Neutrophil (primary cell): ENCODE results near the gene PARD3.

ENCODE experiments used
- H3K27ac ChIP-seq: fragments of 200-600 bp; sonication (generic); 2 replicates; pipeline ENCODE4 v1.5.1; 2016; ENCODE audit warnings: mild to moderate bottlenecking, moderate library complexity
- H3K27me3 ChIP-seq: fragments of 200-600 bp; sonication (generic); 2 replicates; pipeline ENCODE4 v1.6.0; 2016; ENCODE audit warnings: mild to moderate bottlenecking
- H3K36me3 ChIP-seq: fragments of 200-600 bp; sonication (generic); 2 replicates; pipeline ENCODE4 v1.5.1; 2017
- H3K4me1 ChIP-seq, 2 experiments: fragments of 200-600 bp in 1 of 2; sonication (generic) in 1 of 2; 1 replicate in 1 of 2; 2 replicates in 1 of 2; pipeline versions ENCODE4 v1.5.1 to v1.6.1; 2013 to 2016; ENCODE audit warnings: low read depth in 1 of 2, low read length in 1 of 2, mild to moderate bottlenecking in 1 of 2, moderate library complexity in 1 of 2; ENCODE audit not compliant: control insufficient read depth in 1 of 2, insufficient read depth in 1 of 2
- H3K4me3 ChIP-seq, 2 experiments: fragments of 200-600 bp in 1 of 2; sonication (generic) in 1 of 2; 1 replicate in 1 of 2; 2 replicates in 1 of 2; pipeline ENCODE4 v1.5.1; 2013 to 2016; ENCODE audit warnings: low read depth in 1 of 2, low read length in 1 of 2, mild to moderate bottlenecking in 1 of 2, moderate library complexity in 1 of 2
- H3K9me3 ChIP-seq: fragments of 200-600 bp; sonication (generic); 2 replicates; pipeline ENCODE4 v1.5.1; 2016
- TF ChIP-seq, protein P1 (sequence below): fragments of 200-600 bp; sonication (generic); IDR thresholded peaks from 2 replicates; pipeline ENCODE4 v1.5.1; 2016; ENCODE audit warnings: antibody characterized with exemption

The PARD3 gene

DNA sequence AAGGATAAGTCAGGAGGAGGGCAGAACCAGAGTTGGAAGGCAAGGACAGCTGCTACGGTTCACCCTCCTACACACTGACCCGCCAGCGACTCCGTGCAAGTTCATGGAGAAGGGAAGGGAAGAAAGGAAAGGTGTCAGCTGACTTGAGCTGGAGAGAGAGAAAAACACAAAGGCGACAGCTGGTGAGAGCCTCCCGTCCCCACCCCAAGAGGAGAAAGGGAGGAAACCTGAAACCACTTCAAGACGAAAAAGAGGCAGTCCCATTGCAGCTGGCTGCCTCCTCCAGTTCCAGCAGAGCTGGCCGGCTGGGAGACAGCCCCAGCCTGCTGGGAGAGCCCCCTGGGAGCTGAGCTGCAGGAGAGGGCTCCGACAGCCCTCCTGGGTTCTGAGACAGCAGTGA, 75.2 kb downstream of the PARD3 start:
- TF ChIP-seq, protein P1, sequence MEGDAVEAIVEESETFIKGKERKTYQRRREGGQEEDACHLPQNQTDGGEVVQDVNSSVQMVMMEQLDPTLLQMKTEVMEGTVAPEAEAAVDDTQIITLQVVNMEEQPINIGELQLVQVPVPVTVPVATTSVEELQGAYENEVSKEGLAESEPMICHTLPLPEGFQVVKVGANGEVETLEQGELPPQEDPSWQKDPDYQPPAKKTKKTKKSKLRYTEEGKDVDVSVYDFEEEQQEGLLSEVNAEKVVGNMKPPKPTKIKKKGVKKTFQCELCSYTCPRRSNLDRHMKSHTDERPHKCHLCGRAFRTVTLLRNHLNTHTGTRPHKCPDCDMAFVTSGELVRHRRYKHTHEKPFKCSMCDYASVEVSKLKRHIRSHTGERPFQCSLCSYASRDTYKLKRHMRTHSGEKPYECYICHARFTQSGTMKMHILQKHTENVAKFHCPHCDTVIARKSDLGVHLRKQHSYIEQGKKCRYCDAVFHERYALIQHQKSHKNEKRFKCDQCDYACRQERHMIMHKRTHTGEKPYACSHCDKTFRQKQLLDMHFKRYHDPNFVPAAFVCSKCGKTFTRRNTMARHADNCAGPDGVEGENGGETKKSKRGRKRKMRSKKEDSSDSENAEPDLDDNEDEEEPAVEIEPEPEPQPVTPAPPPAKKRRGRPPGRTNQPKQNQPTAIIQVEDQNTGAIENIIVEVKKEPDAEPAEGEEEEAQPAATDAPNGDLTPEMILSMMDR, result no peak
- Histone ChIP-seq H3K4me1 (no peaks in the 10 kb centered on the region), H3K36me3 (no peaks in the 10 kb centered on the region), H3K27ac (no peak overlapping the region), H3K27me3 (peaks cover 22% of the 10 kb centered on the region), H3K4me3 (no peak overlapping the region), H3K9me3 (no peaks in the 10 kb centered on the region)

DNA sequence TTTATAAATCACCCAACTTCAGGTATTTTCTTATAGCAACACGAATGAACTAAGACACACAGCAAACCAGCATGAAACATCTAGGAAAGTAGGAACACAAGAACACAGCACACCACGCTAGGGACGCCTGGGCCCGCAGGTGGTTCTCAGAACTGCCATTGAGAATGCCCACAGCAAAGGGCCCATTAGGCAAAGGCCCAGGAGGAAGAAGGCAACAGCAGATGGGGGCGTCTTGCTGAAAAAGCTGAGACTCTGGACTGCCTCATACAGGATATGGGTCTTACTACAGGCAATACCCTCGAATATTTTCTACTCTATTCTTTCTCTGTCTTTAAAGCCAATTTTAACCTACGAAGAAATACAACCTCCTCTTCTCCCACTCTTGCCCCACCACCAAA, 77.3 kb downstream of the PARD3 start:
- H3K4me3 ChIP-seq, result no peak overlapping the region
- peaks cover 22% of the 10 kb centered on the region for H3K27me3 ChIP-seq
- H3K36me3 ChIP-seq, result no peaks in the 10 kb centered on the region
- no peak overlapping the region for H3K27ac ChIP-seq
- no peaks in the 10 kb centered on the region for H3K4me1 ChIP-seq
- no peaks in the 10 kb centered on the region for H3K9me3 ChIP-seq
- TF ChIP-seq, protein P1, result no peak

DNA sequence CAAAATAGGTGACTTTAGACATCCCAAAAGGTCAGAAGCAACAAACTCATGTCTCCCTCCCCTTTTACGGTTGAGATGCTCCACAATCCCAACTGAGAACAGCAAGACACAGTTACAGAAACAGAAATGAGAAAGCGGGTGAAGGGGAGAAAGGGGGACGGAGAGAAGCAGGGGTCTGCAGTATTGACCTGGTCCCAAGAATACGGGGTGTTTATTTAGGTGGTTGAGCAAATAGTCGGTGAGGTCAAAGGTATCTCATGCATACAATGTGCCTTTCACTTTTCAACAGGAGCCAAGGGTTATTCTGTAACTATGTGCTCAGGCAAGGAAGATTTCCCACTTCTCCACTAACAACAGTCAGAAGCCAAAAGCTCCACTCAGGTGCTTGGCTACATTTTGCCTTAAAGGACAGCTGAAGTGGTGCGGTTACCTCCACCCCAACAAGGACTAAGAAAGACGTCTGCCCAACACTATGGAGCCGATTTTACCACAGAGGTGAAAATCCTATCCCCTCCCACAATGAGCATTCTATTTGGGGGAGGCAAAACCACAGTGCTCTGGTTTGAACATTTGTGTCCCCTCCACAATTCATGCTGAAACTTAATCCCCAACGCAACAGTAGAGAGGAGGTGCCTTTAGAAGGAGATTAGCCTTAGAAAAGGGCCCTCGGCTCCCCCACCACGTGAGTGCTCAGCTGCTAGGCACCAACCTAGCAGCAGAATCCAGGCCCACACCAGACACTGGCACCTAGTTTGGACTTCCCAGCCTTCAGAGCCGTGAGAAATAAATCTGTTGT, 77.9 kb downstream of the PARD3 start:
- Histone ChIP-seq H3K36me3 (no peaks in the 10 kb centered on the region), H3K4me1 (no peaks in the 10 kb centered on the region), H3K27ac (no peak overlapping the region), H3K4me3 (no peak overlapping the region), H3K27me3 (peaks cover 22% of the 10 kb centered on the region), H3K9me3 (no peaks in the 10 kb centered on the region)
- TF ChIP-seq, protein P1, result no peak

DNA sequence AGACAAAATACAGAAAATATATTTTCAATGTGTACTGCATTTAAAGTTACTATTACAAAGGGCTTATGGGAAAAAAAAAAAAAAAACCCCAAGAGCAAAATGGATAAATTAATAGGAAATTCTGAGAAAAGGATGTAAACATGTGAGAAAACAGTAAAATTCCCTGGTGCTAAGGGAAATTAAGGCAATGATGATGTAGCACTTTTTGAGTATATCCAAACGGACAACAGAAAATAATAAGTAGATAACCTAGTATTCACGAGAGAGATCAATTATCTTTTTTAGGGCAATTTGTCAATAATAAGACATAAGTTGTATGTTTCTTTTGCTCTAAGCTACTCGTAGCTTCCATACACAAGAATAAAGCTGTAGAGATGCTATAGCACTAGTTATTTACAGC, 80.2 kb downstream of the PARD3 start:
- no peaks in the 10 kb centered on the region for H3K36me3 ChIP-seq
- no peaks in the 10 kb centered on the region for H3K9me3 ChIP-seq
- H3K4me3 ChIP-seq, result no peak overlapping the region
- no peak overlapping the region for H3K27ac ChIP-seq
- H3K27me3 ChIP-seq, result peaks cover 19% of the 10 kb centered on the region
- H3K4me1 ChIP-seq, result no peaks in the 10 kb centered on the region
- TF ChIP-seq, protein P1, result no peak

DNA sequence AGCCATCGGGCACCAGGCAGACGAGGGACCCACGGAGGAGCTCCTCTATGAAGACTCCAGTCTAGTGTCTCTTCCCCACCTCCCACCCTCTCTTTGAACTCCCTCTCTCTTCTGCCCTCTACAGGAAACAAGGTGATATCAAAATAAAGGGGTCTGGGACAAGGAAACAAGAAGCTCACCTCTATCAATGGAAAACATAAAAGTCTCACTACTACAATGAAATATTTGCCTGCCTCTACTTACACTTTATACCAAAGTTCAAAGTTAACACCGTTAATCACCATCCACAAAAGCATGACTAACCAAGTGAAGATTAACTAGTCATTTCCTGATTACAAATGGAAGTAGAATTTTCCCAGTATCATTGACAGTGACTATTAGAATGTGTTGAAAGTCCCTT, 82.2 kb downstream of the PARD3 start:
- Histone ChIP-seq H3K4me1 (no peaks in the 10 kb centered on the region), H3K27ac (no peak overlapping the region), H3K27me3 (peaks cover 11% of the 10 kb centered on the region), H3K9me3 (no peaks in the 10 kb centered on the region), H3K4me3 (no peak overlapping the region), H3K36me3 (no peaks in the 10 kb centered on the region)
- TF ChIP-seq, protein P1, result no peak
